HG02623 (cell line): ENCODE data around the gene ARHGEF2.

ENCODE experiments used
- ATAC-seq: cut with Tn5 transposase; IDR thresholded peaks from one replicate; pipeline ENCODE4 v1.9.1; 2021; ENCODE audit warnings: moderate library complexity; ENCODE audit not compliant: unreplicated experiment

Gene ARHGEF2

DNA sequence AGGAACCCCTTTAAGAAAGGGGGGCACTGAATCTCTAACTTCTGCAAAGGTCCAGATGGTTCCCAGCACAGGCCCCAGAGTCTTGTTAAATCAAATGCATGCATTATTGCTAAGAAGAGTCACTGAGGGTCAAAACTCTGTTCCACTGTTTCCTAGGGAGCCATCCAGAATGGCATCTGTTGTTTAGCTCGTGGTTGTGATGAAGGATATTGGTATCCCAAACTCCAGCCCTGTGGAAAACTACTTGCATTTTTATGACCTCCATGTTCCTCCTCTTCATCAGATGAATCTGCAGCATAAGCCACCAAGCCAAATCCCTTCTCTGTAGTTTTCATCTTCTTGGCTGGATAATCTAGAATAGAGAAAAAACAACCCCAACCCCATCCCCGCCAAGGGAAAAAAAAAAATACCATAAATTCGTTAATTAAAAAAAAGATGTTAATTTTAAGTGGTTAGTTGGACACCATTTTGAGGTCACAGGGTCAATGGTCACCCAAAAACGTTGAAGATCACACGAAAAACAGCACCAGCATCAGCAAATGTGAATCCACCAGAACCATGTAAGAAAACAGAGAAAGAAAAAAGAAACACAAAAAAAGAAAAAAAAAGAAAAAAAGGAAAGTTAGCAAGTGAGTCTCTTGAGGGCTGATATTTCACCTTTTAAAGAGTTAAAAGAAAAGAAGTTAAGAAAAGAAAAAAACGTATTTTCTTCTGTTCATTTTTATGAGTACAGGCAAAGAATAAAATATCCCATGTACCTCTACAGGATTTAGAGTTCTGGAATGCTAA is 64.2 kb downstream of the ARHGEF2 start:
- ATAC-seq, result no peak

GRCh38 chr1:155912056-155912536 is 66.3 kb downstream of the ARHGEF2 start:
- no peak for ATAC-seq

DNA sequence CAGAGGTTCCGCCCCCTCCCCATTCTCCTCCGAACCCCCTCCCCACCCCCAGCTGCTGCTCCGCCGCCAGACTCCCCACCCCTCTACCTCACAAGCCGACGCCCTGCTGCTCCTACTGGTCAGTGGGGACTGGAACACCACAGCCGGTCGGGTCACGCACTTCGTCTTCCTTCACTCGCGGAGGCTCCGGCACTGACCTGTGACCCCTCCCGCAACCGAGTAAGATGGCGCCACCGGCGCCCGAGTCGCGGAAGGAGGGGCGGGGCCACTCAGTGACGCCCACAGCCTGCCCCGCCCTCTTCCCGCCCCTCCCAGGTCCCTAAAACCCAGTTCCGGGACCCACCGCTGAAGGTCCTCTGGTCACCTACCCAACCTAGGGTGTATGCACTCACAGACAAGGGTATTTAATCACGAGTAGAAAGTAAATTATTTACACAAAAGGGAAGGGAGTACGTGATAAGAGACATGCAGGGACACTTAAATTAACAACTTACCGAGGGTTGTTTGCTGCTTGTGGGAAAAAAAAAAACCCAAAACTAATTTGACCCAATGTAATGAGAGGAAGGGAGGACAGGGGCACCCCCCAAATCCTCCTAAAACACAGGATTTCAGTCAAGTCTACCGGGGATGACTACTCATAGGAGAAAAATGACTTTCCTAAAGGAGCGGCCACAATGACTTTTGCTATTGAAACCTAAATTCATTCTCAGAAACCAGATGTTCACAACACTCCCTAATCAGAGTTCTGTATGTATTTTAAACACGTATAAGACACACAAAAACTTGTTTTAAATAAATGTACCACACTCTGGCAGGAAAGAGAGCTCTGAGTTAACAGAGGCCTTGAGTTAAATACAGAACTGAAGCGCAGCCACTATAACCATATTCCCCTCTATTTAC is 66.9 kb downstream of the ARHGEF2 start, which contains the start of gene RIT1:
RIT1 (minus strand) TSS at position 194 of the 900 bp plus-strand sequence. CDS start 588 bp downstream, outside the sequence.
- peak; percentile 58 for ATAC-seq

GRCh38 chr1:155910621-155911121 is 67.7 kb downstream of the ARHGEF2 start:
- peak; percentile 18 for ATAC-seq

- no peak for ATAC-seq
Measured at GRCh38 chr1:155909894-155910293, 68.5 kb downstream of the ARHGEF2 start.

GRCh38 chr1:155904261-155904660 is 74.1 kb downstream of the ARHGEF2 start:
- no peak for ATAC-seq

DNA sequence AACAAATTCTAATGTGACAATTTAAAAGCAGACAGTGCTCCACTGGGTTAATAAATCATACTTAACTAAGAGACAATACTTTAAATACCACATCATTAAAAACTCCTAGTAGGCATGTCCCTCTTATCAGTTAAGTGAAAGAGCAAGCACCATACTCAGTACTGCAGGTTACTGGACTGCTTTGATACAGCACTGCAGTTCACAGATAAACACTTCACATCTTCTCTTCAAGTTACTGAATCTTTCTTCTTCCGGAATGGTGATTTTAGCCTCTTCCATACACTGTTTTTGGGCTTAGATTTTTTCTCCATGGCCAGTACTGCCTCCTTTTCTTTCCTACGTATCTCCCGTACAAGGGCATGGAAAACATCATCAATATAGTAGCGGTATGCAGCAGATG is 78.2 kb downstream of the ARHGEF2 start:
- ATAC-seq, result no peak

GRCh38 chr1:155899683-155900082 is 78.7 kb downstream of the ARHGEF2 start:
- no peak for ATAC-seq

GRCh38 chr1:155898888-155899287 is 79.5 kb downstream of the ARHGEF2 start:
- no peak for ATAC-seq

- no peak for ATAC-seq
Measured at GRCh38 chr1:155897746-155898145, 80.6 kb downstream of the ARHGEF2 start.
